ENCODE data around the gene PCTP.

GRCh38 chr17:55772086-55772485 lies 21.2 kb downstream of the PCTP start:
- TF ChIP-seq CTCF (IDR thresholded peaks at IDR 0.05) (no peak), POLR2A (IDR thresholded peaks at IDR 0.05) (no peak), EP300 (IDR thresholded peaks at IDR 0.05) (no peak)
